GM23338 (cell line): ENCODE data around the gene RYR3. TPM values are rescaled to one million over a fixed set of nuclear protein-coding genes. Genes with fewer than 3 reads are reported as not detected.

Source experiments
- ATAC-seq: fragments of 200-7000 bp; cut with Tn5 transposase; 3 replicates; pipeline ENCODE4 v1.9.1; 2020
- DNase-seq: peaks from one replicate; pipeline ENCODE4 v3.0.0-alpha.2; 2015; ENCODE audit warnings: low spot score
- H2AFZ ChIP-seq: fragments of 200-600 bp; sonication (generic); 2 replicates; pipeline ENCODE4 v1.8.0; 2016; ENCODE audit warnings: antibody characterized with exemption, mild to moderate bottlenecking, moderate library complexity
- H3F3A ChIP-seq: fragments of 200-600 bp; sonication (generic); replicated peaks from 2 replicates; pipeline ENCODE4 v1.8.0; 2017; ENCODE audit warnings: antibody characterized with exemption, mixed run types, low read depth
- H3K27ac ChIP-seq: fragments of 200-600 bp; sonication (generic); 2 replicates; pipeline ENCODE4 v1.6.1; 2016; ENCODE audit warnings: low read depth
- H3K27me3 ChIP-seq: fragments of 200-600 bp; sonication (generic); 2 replicates; pipeline ENCODE4 v1.8.0; 2016; ENCODE audit warnings: mild to moderate bottlenecking, mixed run types, moderate library complexity; ENCODE audit not compliant: insufficient read depth
- H3K36me3 ChIP-seq: fragments of 200-600 bp; sonication (generic); 2 replicates; pipeline ENCODE4 v1.8.0; 2016; ENCODE audit warnings: mild to moderate bottlenecking; ENCODE audit not compliant: insufficient read depth
- H3K4me1 ChIP-seq: fragments of 200-600 bp; sonication (generic); 2 replicates; pipeline ENCODE4 v1.8.0; 2016; ENCODE audit warnings: mild to moderate bottlenecking, moderate library complexity; ENCODE audit not compliant: insufficient read depth
- H3K4me2 ChIP-seq: fragments of 200-600 bp; sonication (generic); 2 replicates; pipeline ENCODE4 v1.7.1; 2017; ENCODE audit warnings: mixed run types
- H3K4me3 ChIP-seq: fragments of 200-600 bp; sonication (generic); 2 replicates; pipeline ENCODE4 v1.6.1; 2016; ENCODE audit warnings: mixed run types
- H3K79me2 ChIP-seq: fragments of 200-600 bp; sonication (generic); replicated peaks from 2 replicates; pipeline ENCODE4 v1.8.0; 2017; ENCODE audit warnings: mild to moderate bottlenecking; ENCODE audit not compliant: insufficient read depth
- H3K9me2 ChIP-seq: fragments of 200-600 bp; sonication (generic); 2 replicates; pipeline ENCODE4 v1.8.0; 2017; ENCODE audit not compliant: insufficient read depth
- H4K20me1 ChIP-seq: fragments of 200-600 bp; sonication (generic); replicated peaks from 2 replicates; pipeline ENCODE4 v1.8.0; 2017; ENCODE audit warnings: mild to moderate bottlenecking; ENCODE audit not compliant: insufficient read depth
- H3K27ac Mint-ChIP-seq: 2 replicates; pipeline ENCODE4 v1.8.0; 2020; ENCODE audit warnings: inconsistent platforms, mild to moderate bottlenecking, moderate library complexity, mixed read lengths
- H3K27me3 Mint-ChIP-seq: 3 replicates; pipeline ENCODE4 v1.8.0; 2022; ENCODE audit warnings: low read depth, mild to moderate bottlenecking, moderate library complexity, mixed read lengths, inconsistent platforms; ENCODE audit not compliant: insufficient read depth, poor library complexity
- H3K36me3 Mint-ChIP-seq: 3 replicates; pipeline ENCODE4 v1.8.0; 2021; ENCODE audit warnings: low read depth, mild to moderate bottlenecking, inconsistent platforms, moderate library complexity, mixed read lengths
- H3K4me1 Mint-ChIP-seq: 3 replicates; pipeline ENCODE4 v1.8.0; 2020; ENCODE audit warnings: mild to moderate bottlenecking, inconsistent platforms, mixed read lengths
- H3K4me3 Mint-ChIP-seq: 3 replicates; pipeline ENCODE4 v1.8.0; 2021; ENCODE audit warnings: moderate library complexity, mild to moderate bottlenecking, inconsistent platforms, mixed read lengths
- H3K9me3 Mint-ChIP-seq: 3 replicates; pipeline ENCODE4 v1.8.0; 2020; ENCODE audit warnings: moderate library complexity, mild to moderate bottlenecking, inconsistent platforms, mixed read lengths
- CREB1 ChIP-seq: fragments of 250-450 bp; sonication (Bioruptor Pico); IDR thresholded peaks from 2 replicates; pipeline ENCODE4 v1.5.0; 2020; ENCODE audit warnings: low read depth, mild to moderate bottlenecking, moderate library complexity
- EZH2 ChIP-seq: fragments of 200-600 bp; sonication (generic); IDR thresholded peaks from one replicate; pipeline ENCODE4 v1.8.0; 2017; ENCODE audit warnings: antibody characterized with exemption, mild to moderate bottlenecking, low read depth; ENCODE audit not compliant: unreplicated experiment
- EZH2phosphoT487 ChIP-seq: fragments of 200-600 bp; sonication (generic); IDR thresholded peaks from one replicate; pipeline ENCODE4 v1.8.1; 2018; ENCODE audit warnings: antibody characterized with exemption; ENCODE audit not compliant: unreplicated experiment
- NANOG ChIP-seq: IDR thresholded peaks from 2 replicates; pipeline ENCODE4 v1.6.1; 2016; ENCODE audit warnings: antibody characterized with exemption, borderline replicate concordance
- POLR2AphosphoS5 ChIP-seq: IDR thresholded peaks from 2 replicates; pipeline ENCODE4 v1.6.1; 2016; ENCODE audit warnings: antibody characterized with exemption, low read depth
- STAT1 ChIP-seq: IDR thresholded peaks from one replicate; pipeline ENCODE4 v1.6.1; 2016; ENCODE audit warnings: antibody characterized with exemption; ENCODE audit not compliant: unreplicated experiment
- ZNF331 ChIP-seq: fragments of 250-450 bp; sonication (Bioruptor Pico); IDR thresholded peaks from 2 replicates; pipeline ENCODE4 v1.5.0; 2020; ENCODE audit warnings: low read depth, mild to moderate bottlenecking, moderate library complexity
- polyA plus RNA-seq: library from polyadenylated mRNA; unstranded; fragments of >200 nt; fragmentation: Nextera tagmentation; extraction: Ambion mirVana; gene quantifications from 2 replicates; pipeline ENCODE4 v1.2.1, GENCODE V29; 2016
- total RNA-seq: library from RNA; depleted of rRNA; stranded (reverse); fragments of >200 nt; shearing (Covaris generic); gene quantifications from 2 replicates; pipeline ENCODE4 v1.2.3, GENCODE V29; 2014
- TF ChIP-seq, protein P1 (sequence below): IDR thresholded peaks from one replicate; pipeline ENCODE4 v1.6.1; 2018; ENCODE audit warnings: antibody characterized with exemption; ENCODE audit not compliant: unreplicated experiment
- TF ChIP-seq, protein P2 (sequence below), 2 experiments: fragments of 200-600 bp in 1 of 2; sonication (generic) in 1 of 2; conservative IDR thresholded peaks; 2 replicates each; pipeline versions ENCODE4 v1.5.1 to v1.6.1; 2016 to 2017; ENCODE audit warnings: antibody characterized with exemption in 2 of 2, low read depth in 2 of 2, mild to moderate bottlenecking in 2 of 2, moderate library complexity in 1 of 2
- TF ChIP-seq, protein P3 (sequence below): IDR thresholded peaks from 2 replicates; pipeline ENCODE4 v1.6.1; 2016; ENCODE audit warnings: antibody characterized with exemption

Gene RYR3
- total and polyA plus RNA-seq, 2 experiments from 2014 or later = 1.1 to 1.2 TPM

DNA sequence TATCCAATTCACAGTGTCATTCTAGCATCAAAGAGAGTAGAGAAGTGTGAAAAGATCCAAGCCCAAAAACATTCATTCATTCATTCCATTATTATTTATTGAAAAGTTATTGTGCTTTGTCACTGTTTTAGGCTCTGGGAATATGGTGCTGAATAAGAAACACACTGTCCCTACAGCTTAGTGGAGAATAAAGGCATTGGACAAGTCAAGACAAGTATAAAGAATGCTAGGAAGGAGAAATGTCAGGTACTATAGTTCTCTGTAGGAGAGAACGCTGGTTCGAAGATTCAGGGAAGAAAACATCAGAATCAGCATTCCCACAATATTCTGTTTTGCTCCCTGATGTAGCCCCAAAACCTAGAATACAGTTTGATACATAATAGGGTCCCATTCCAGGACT, 528.8 kb downstream of the RYR3 start (continued):
- TF ChIP-seq, protein P1, sequence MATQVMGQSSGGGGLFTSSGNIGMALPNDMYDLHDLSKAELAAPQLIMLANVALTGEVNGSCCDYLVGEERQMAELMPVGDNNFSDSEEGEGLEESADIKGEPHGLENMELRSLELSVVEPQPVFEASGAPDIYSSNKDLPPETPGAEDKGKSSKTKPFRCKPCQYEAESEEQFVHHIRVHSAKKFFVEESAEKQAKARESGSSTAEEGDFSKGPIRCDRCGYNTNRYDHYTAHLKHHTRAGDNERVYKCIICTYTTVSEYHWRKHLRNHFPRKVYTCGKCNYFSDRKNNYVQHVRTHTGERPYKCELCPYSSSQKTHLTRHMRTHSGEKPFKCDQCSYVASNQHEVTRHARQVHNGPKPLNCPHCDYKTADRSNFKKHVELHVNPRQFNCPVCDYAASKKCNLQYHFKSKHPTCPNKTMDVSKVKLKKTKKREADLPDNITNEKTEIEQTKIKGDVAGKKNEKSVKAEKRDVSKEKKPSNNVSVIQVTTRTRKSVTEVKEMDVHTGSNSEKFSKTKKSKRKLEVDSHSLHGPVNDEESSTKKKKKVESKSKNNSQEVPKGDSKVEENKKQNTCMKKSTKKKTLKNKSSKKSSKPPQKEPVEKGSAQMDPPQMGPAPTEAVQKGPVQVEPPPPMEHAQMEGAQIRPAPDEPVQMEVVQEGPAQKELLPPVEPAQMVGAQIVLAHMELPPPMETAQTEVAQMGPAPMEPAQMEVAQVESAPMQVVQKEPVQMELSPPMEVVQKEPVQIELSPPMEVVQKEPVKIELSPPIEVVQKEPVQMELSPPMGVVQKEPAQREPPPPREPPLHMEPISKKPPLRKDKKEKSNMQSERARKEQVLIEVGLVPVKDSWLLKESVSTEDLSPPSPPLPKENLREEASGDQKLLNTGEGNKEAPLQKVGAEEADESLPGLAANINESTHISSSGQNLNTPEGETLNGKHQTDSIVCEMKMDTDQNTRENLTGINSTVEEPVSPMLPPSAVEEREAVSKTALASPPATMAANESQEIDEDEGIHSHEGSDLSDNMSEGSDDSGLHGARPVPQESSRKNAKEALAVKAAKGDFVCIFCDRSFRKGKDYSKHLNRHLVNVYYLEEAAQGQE = no peak
- TF ChIP-seq EZH2phosphoT487 = no peak
- TF ChIP-seq CREB1 (CRISPR knock-in tag) = no peak
- TF ChIP-seq, protein P2, sequence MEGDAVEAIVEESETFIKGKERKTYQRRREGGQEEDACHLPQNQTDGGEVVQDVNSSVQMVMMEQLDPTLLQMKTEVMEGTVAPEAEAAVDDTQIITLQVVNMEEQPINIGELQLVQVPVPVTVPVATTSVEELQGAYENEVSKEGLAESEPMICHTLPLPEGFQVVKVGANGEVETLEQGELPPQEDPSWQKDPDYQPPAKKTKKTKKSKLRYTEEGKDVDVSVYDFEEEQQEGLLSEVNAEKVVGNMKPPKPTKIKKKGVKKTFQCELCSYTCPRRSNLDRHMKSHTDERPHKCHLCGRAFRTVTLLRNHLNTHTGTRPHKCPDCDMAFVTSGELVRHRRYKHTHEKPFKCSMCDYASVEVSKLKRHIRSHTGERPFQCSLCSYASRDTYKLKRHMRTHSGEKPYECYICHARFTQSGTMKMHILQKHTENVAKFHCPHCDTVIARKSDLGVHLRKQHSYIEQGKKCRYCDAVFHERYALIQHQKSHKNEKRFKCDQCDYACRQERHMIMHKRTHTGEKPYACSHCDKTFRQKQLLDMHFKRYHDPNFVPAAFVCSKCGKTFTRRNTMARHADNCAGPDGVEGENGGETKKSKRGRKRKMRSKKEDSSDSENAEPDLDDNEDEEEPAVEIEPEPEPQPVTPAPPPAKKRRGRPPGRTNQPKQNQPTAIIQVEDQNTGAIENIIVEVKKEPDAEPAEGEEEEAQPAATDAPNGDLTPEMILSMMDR (conservative IDR thresholded peaks at IDR 0.05; ENCODE audit: low read depth in 2 of 2) = no peak
- TF ChIP-seq ZNF331 = no peak
- TF ChIP-seq STAT1 = no peak
- no peak for TF ChIP-seq POLR2AphosphoS5
- no peak for TF ChIP-seq EZH2
- TF ChIP-seq NANOG = no peak

DNA sequence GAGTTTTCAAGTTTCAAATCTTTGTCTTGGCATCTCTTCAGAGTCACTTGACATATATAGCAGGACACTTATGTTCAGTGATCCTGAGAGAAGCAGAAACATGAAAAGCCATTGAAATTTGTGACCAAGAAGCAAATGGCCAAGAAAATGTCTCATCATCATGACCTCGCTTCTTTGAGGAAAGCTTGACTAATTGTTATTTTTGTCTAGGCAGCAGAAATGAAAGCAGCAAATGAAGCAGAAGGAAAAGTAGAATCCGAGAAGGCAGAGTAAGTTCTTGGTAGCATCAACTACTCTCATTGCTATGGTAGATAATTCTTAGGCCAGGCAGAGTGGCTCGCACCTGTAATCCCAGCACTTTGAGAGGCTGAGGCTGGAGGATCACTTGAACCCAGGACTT, 529.8 kb downstream of the RYR3 start:
- Histone ChIP-seq H3K27ac (no peak overlapping the region), H3F3A (no peaks in the 10 kb centered on the region), H3K79me2 (no peaks in the 10 kb centered on the region), H3K4me2 (no peak overlapping the region), H3K4me3 (no peak overlapping the region), H4K20me1 (no peaks in the 10 kb centered on the region), H3K27me3 (no peaks in the 10 kb centered on the region), H3K9me2 (peaks cover 39% of the 10 kb centered on the region), H3K4me1 (peaks cover 22% of the 10 kb centered on the region), H3K36me3 (no peaks in the 10 kb centered on the region), H2AFZ (no peak overlapping the region)
- ATAC-seq (no peak), DNase-seq (no peak)
- Mint-ChIP-seq H3K4me1 (peaks cover 29% of the 10 kb centered on the region), H3K9me3 (no peaks in the 10 kb centered on the region), H3K4me3 (no peak overlapping the region), H3K27me3 (peaks cover 14% of the 10 kb centered on the region), H3K27ac (no peak overlapping the region), H3K36me3 (peaks cover 5% of the 10 kb centered on the region; the same call in 1 of the 3 replicates)
- TF ChIP-seq ZNF331 (no peak), EZH2 (no peak), EZH2phosphoT487 (no peak), CREB1 (CRISPR knock-in tag) (no peak), POLR2AphosphoS5 (no peak), STAT1 (no peak)
- TF ChIP-seq, protein P1 = no peak
- TF ChIP-seq, protein P3, sequence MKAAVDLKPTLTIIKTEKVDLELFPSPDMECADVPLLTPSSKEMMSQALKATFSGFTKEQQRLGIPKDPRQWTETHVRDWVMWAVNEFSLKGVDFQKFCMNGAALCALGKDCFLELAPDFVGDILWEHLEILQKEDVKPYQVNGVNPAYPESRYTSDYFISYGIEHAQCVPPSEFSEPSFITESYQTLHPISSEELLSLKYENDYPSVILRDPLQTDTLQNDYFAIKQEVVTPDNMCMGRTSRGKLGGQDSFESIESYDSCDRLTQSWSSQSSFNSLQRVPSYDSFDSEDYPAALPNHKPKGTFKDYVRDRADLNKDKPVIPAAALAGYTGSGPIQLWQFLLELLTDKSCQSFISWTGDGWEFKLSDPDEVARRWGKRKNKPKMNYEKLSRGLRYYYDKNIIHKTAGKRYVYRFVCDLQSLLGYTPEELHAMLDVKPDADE = no peak
